ENCODE data around the gene OR1S1. TPM values are rescaled to one million over a fixed set of nuclear protein-coding genes. Genes with fewer than 3 reads are reported as not detected.

OR1S1 gene
- total RNA-seq, 1 donor from 2014 or later = not detected

Other genes with a start within 250 kb of the OR1S1 start
- not detected in 2 replicates for gene OR9Q1, start 188.8 kb upstream of the OR1S1 start, total RNA-seq
- not detected in 2 replicates for gene OR6Q1, start 181.8 kb upstream of the OR1S1 start, total RNA-seq
- gene OR9I1, start 87.2 kb upstream of the OR1S1 start, total RNA-seq = not detected in 2 replicates
- gene OR9Q2, start 23.6 kb upstream of the OR1S1 start, total RNA-seq = not detected in 2 replicates
- gene OR1S2, start 8.6 kb upstream of the OR1S1 start, total RNA-seq = not detected in 2 replicates
- not detected in 2 replicates for gene OR10Q1, start 16.2 kb downstream of the OR1S1 start, total RNA-seq
- gene OR10W1, start 55.5 kb downstream of the OR1S1 start, total RNA-seq = not detected in 2 replicates
- not detected in 2 replicates for gene OR5B17, start 146.3 kb downstream of the OR1S1 start, total RNA-seq
- not detected in 2 replicates for gene OR5B3, start 194.2 kb downstream of the OR1S1 start, total RNA-seq
- gene OR5B2, start 215.4 kb downstream of the OR1S1 start, total RNA-seq = not detected in 2 replicates
- gene OR5B12, start 229.5 kb downstream of the OR1S1 start, total RNA-seq = not detected in 2 replicates